Upper lobe of left lung (tissue), 4 donors: Measurements from ENCODE around the gene RP2.

Experiments used
- POLR2A ChIP-seq, 4 donors: fragments of 450-650 bp; IDR thresholded peaks; one replicate each; pipeline ENCODE4 v1.5.1; 2016 to 2017; ENCODE audit warnings: antibody characterized with exemption in 4 of 4, mild to moderate bottlenecking in 2 of 4
- TF ChIP-seq, protein P1 (sequence below), 6 experiments: fragments of 450-650 bp in 4 of 6; fragments of 200-600 bp in 2 of 6; sonication (generic) in 2 of 6; IDR thresholded peaks; one replicate each; pipeline ENCODE4 v1.5.1; 2016 to 2019; ENCODE audit warnings: antibody characterized with exemption in 6 of 6

DNA sequence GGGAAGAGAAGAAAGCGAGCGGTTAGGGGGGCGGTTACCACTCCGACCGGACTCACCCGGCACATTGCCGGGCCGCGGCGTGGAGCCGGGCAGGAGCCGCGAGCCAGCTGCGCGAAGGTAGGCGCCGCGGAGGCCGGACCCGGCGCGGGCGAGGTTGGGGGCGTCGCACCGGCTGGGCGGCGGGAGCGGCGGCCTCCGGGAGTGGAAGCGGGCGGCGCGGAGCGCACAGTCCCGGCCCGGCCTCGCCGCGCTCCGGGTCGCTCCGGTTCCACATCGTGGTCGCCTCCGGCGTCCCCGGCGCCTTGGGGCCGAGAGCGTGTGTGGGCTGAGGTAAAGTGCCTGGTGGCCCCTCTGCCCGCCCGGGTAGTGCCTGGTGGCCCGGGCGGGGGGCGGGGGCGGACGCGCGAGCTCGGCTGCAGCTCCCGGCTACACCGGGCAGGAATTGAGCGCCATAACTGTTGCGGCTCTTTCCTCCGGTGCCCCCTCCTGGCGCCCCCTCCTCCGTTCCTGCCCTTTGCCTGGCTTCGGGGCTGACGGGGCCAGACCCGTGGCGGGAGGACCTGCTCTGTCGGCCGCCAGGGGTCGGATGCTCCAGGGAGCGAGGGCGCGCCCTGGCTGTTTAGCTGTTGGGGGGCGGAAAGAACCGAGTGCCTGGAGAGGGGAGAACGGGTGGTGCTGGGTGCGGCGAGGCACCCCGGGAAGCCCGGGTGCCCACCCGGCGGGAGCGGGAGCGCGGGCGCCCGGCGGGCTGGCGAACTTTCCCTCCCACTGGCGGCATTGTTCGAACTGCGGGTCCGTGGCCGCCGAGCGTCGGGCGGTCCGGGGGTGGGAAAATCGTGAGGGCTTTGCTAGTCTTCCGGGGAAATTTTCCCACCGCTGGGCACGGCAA, 76.0 kb downstream of the RP2 start:
- TF ChIP-seq, protein P1, sequence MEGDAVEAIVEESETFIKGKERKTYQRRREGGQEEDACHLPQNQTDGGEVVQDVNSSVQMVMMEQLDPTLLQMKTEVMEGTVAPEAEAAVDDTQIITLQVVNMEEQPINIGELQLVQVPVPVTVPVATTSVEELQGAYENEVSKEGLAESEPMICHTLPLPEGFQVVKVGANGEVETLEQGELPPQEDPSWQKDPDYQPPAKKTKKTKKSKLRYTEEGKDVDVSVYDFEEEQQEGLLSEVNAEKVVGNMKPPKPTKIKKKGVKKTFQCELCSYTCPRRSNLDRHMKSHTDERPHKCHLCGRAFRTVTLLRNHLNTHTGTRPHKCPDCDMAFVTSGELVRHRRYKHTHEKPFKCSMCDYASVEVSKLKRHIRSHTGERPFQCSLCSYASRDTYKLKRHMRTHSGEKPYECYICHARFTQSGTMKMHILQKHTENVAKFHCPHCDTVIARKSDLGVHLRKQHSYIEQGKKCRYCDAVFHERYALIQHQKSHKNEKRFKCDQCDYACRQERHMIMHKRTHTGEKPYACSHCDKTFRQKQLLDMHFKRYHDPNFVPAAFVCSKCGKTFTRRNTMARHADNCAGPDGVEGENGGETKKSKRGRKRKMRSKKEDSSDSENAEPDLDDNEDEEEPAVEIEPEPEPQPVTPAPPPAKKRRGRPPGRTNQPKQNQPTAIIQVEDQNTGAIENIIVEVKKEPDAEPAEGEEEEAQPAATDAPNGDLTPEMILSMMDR (IDR thresholded peaks at IDR 0.05) = peak; percentile 39 to 75 (median 64)
- no peak for TF ChIP-seq POLR2A (IDR thresholded peaks at IDR 0.05)
